Thyroid gland (tissue), 4 donors: ENCODE measurements around the gene PRR3. TPM values are rescaled to one million over a fixed set of nuclear protein-coding genes. Genes with fewer than 3 reads are reported as not detected.

ENCODE experiments used
- DNase-seq, 2 donors: peaks; one replicate each; pipeline ENCODE4 v3.0.0-alpha.2; 2019
- H3K27ac ChIP-seq, 3 donors: fragments of 200-600 bp; sonication (generic); 1 replicate in 2 of 3; 2 replicates in 1 of 3; pipeline ENCODE4 v1.5.1; 2016 to 2019; ENCODE audit warnings: mild to moderate bottlenecking in 1 of 3, moderate library complexity in 1 of 3
- H3K27me3 ChIP-seq: fragments of 200-600 bp; sonication (generic); one replicate; pipeline ENCODE4 v1.5.1; 2019
- H3K36me3 ChIP-seq, 2 donors: fragments of 200-600 bp; sonication (generic); one replicate each; pipeline ENCODE4 v1.5.1; 2016 to 2019
- H3K4me1 ChIP-seq, 2 donors: fragments of 200-600 bp; sonication (generic); one replicate each; pipeline ENCODE4 v1.5.1; 2017 to 2019
- H3K4me3 ChIP-seq, 3 donors: fragments of 200-600 bp; sonication (generic); replicated peaks in 1 of 3; 1 replicate in 2 of 3; 2 replicates in 1 of 3; pipeline ENCODE4 v1.5.1; 2016; ENCODE audit warnings: mild to moderate bottlenecking in 1 of 3
- H3K9me3 ChIP-seq: fragments of 200-600 bp; sonication (generic); one replicate; pipeline ENCODE4 v1.5.1; 2017
- POLR2A ChIP-seq, 2 donors: fragments of 450-650 bp; IDR thresholded peaks; one replicate each; pipeline ENCODE4 v1.6.1; 2017; ENCODE audit warnings: antibody characterized with exemption in 2 of 2, mild to moderate bottlenecking in 2 of 2, moderate library complexity in 1 of 2
- WGBS, 2 donors: methylation state at CpG; one replicate each; pipeline ENCODE4 v1.1.5; 2017; 5-methylcytosine and 5-hydroxymethylcytosine counted together
- intact Hi-C: fragments of 100-400 bp; cut with DNase I; formaldehyde crosslinking; loops from one replicate; pipeline ENCODE4 v1.15.1; 2023
- total RNA-seq, 4 donors: library from RNA; depleted of rRNA; stranded (reverse); fragments of >200 nt; gene quantifications; one replicate each; pipeline ENCODE4 v1.2.3, GENCODE V29; 2016
- TF ChIP-seq, protein P1 (sequence below), 6 experiments: fragments of 200-600 bp in 3 of 6; fragments of 450-650 bp in 3 of 6; sonication (generic) in 3 of 6; IDR thresholded peaks; one replicate each; pipeline ENCODE4 v1.5.1; 2016 to 2019; ENCODE audit warnings: antibody characterized with exemption in 6 of 6, mild to moderate bottlenecking in 2 of 6, inconsistent platforms in 1 of 6, moderate library complexity in 1 of 6

Gene PRR3
- total RNA-seq, 4 donors from 2014 or later, result 7.4 to 18.0 (median 12.2) TPM

DNA sequence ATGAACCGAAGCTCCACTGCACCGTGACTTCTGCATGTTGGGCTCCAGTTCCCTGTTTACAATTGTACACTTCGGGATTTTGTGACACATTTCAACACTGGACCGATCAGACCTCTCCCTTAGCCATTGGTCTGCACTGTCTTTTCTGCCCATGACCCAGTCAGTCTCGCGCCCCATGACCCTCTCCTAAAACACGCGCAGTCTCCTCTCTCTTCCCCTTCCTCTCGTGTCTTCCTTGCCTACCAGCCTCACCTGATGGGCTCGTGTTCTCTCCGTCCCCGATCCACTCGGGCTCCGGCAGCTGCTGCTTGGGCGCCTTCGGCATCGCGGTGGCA is 13.6 kb downstream of the PRR3 start:
- intact Hi-C loops, result no loop called here
- no peak for TF ChIP-seq POLR2A (IDR thresholded peaks at IDR 0.05)
- TF ChIP-seq, protein P1, sequence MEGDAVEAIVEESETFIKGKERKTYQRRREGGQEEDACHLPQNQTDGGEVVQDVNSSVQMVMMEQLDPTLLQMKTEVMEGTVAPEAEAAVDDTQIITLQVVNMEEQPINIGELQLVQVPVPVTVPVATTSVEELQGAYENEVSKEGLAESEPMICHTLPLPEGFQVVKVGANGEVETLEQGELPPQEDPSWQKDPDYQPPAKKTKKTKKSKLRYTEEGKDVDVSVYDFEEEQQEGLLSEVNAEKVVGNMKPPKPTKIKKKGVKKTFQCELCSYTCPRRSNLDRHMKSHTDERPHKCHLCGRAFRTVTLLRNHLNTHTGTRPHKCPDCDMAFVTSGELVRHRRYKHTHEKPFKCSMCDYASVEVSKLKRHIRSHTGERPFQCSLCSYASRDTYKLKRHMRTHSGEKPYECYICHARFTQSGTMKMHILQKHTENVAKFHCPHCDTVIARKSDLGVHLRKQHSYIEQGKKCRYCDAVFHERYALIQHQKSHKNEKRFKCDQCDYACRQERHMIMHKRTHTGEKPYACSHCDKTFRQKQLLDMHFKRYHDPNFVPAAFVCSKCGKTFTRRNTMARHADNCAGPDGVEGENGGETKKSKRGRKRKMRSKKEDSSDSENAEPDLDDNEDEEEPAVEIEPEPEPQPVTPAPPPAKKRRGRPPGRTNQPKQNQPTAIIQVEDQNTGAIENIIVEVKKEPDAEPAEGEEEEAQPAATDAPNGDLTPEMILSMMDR (IDR thresholded peaks at IDR 0.05), result peak in 1 of 6 experiments; percentile 13
- Histone ChIP-seq H3K9me3 (no peaks in the 10 kb centered on the region), H3K4me3 (peak overlapping the region in 2 of 3 donors; percentile 50 to 65), H3K27me3 (no peaks in the 10 kb centered on the region), H3K36me3 (no peaks in the 10 kb centered on the region), H3K4me1 (peaks cover 14 to 16% of the 10 kb centered on the region in 2 donors), H3K27ac (peak overlapping the region; percentile 56 to 82 (median 77))
- no peak for DNase-seq
- 1 to 2% methylated on average over 18 of the region's 18 CpGs for WGBS, 2 donors

DNA sequence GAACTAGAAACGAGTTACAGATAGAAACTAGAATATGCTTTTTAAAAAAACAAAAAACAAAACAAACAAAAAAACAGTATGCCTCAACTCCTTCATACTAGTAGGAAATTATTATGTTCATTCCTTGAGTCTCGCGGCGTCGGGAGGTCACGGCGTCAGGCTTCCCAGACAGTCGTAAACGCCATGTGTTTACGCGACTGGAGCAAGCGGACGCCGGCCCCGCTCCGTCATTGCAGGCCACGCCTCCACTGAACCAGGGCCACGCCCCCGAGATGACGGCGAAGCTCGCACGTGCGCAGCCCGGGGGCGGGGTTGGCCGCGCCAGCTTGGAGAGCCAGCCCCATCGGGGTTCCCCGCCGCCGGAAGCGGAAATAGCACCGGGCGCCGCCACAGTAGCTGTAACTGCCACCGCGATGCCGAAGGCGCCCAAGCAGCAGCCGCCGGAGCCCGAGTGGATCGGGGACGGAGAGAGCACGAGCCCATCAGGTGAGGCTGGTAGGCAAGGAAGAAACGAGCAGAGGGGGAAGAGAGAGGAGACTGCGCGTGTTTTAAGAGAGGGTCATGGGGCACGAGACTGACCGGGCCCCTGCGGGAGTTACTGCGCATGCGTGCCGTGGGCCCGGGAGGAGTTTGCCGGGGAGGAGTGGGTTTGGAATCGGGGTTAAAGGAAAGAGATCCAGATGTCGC is 14.1 kb downstream of the PRR3 start, which contains the start of gene ABCF1:
ABCF1 (plus strand) TSS at position 368 of the 687 bp plus-strand sequence; CDS start at position 414, 46 bp downstream.
- WGBS, 2 donors, result 0% methylated on average over 54 to 59 of the region's 59 CpGs
- H3K27ac ChIP-seq, result peak within 1 kb of the TSS; percentile 64 to 82 (median 77)
- peaks cover 14 to 16% of the 10 kb centered on the region in 2 donors for H3K4me1 ChIP-seq
- TF ChIP-seq, protein P1 (IDR thresholded peaks at IDR 0.05), result no peak
- peak in 1 of 2 donors; percentile 91 for TF ChIP-seq POLR2A (IDR thresholded peaks at IDR 0.05)
- no peaks in the 10 kb centered on the region for H3K27me3 ChIP-seq
- H3K36me3 ChIP-seq, result no peaks in the 10 kb centered on the region
- intact Hi-C loops, result no loop called here
- DNase-seq, result peak; percentile 98
- H3K9me3 ChIP-seq, result no peaks in the 10 kb centered on the region
- H3K4me3 ChIP-seq, result peak within 1 kb of the TSS; percentile 3 to 68 (median 50)

- Histone ChIP-seq H3K27ac (peak overlapping the region in 2 of 3 donors; percentile 77 to 82), H3K4me3 (peak overlapping the region; percentile 3 to 68 (median 50)), H3K27me3 (no peaks in the 10 kb centered on the region), H3K4me1 (peaks cover 14 to 16% of the 10 kb centered on the region in 2 donors), H3K36me3 (peaks cover 0 to 2% of the 10 kb centered on the region in 2 donors), H3K9me3 (no peaks in the 10 kb centered on the region)
- TF ChIP-seq POLR2A (IDR thresholded peaks at IDR 0.05), result no peak
- TF ChIP-seq, protein P1 (IDR thresholded peaks at IDR 0.05), result no peak
- WGBS, 2 donors, result 1 to 3% methylated on average over 8 of the region's 8 CpGs
- DNase-seq, result no peak
- intact Hi-C loops, result no loop called here
Observed at GRCh38 chr6:30571762-30572082, 14.6 kb downstream of the PRR3 start.

DNA sequence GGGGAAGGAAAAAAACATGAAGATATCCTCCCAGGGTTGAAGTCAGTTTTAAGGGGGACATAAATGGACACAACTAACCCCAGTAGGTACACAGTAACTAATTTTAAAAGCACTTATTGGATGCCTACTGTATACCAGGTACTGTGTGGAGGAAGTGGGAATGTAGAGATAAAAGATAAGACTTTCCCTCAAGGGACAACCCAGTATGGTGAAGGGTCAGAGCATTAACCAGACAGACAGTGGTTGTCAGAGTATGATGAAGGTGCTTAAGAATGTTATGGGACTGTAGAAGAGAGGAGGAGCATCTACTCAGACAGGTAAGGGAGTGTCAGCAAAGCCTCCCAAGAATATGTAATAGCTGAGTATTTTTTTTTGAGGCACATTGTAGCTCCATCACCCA is 15.1 kb downstream of the PRR3 start:
- peak overlapping the region in 1 of 3 donors; percentile 82 for H3K27ac ChIP-seq
- H3K27me3 ChIP-seq, result no peaks in the 10 kb centered on the region
- H3K4me1 ChIP-seq, result peaks cover 14 to 16% of the 10 kb centered on the region in 2 donors
- H3K4me3 ChIP-seq, result peak overlapping the region; percentile 3 to 68 (median 50)
- no peaks in the 10 kb centered on the region for H3K9me3 ChIP-seq
- no peak for DNase-seq
- H3K36me3 ChIP-seq, result peaks cover 0 to 6% of the 10 kb centered on the region in 2 donors
- TF ChIP-seq POLR2A (IDR thresholded peaks at IDR 0.05), result no peak
- TF ChIP-seq, protein P1 (IDR thresholded peaks at IDR 0.05), result no peak
- intact Hi-C loops, result no loop called here

- WGBS, 2 donors, result 53 to 55% methylated on average over 4 of the region's 4 CpGs
- Histone ChIP-seq H3K27ac (no peak overlapping the region), H3K4me1 (peaks cover 14 to 16% of the 10 kb centered on the region in 2 donors), H3K27me3 (no peaks in the 10 kb centered on the region), H3K9me3 (no peaks in the 10 kb centered on the region), H3K36me3 (peaks cover 9 to 15% of the 10 kb centered on the region in 2 donors), H3K4me3 (no peak overlapping the region)
- DNase-seq, result no peak
- TF ChIP-seq, protein P1 (IDR thresholded peaks at IDR 0.05), result no peak
- TF ChIP-seq POLR2A (IDR thresholded peaks at IDR 0.05), result no peak
- intact Hi-C loops, result no loop called here
Observed at GRCh38 chr6:30573113-30573512, 16.0 kb downstream of the PRR3 start.
